CMK (cell line): ENCODE measurements around the gene CLCN3.
"Not testable (repeated sequence)": the region's sequence is repeated elsewhere in the genome, so short reads cannot be mapped to it uniquely, and the experiment has no call there.

Source experiments
- DNase-seq: peaks from one replicate; pipeline ENCODE4 v3.0.0-alpha.2; 2010; ENCODE audit warnings: low read depth

CLCN3 gene

GRCh38 chr4:169618286-169618685 lies 2.1 kb upstream of the CLCN3 start:
- no peak for DNase-seq

GRCh38 chr4:169618986-169619385 lies 1.4 kb upstream of the CLCN3 start:
- DNase-seq = no peak

GRCh38 chr4:169619518-169619957 lies 840 bp upstream of the CLCN3 start:
- DNase-seq = no peak

GRCh38 chr4:169620880-169621248 lies 486 bp downstream of the CLCN3 start:
- no peak for DNase-seq

- DNase-seq = peak; percentile 54
These were observed 1.5 kb downstream of the CLCN3 start for GRCh38 chr4:169621731-169622492.

- no peak for DNase-seq
These were observed 2.2 kb downstream of the CLCN3 start for GRCh38 chr4:169622566-169622965.

- not testable (repeated sequence) for DNase-seq
These were observed 3.6 kb downstream of the CLCN3 start for GRCh38 chr4:169624012-169624411.

GRCh38 chr4:169625886-169626285 lies 5.5 kb downstream of the CLCN3 start:
- DNase-seq = no peak

- peak; percentile 47 for DNase-seq
These were observed 6.2 kb downstream of the CLCN3 start for GRCh38 chr4:169626331-169627282.

- DNase-seq = no peak
These were observed 6.9 kb downstream of the CLCN3 start for GRCh38 chr4:169627307-169627706.

- no peak for DNase-seq
These were observed 8.2 kb downstream of the CLCN3 start for GRCh38 chr4:169628579-169628978.

- no peak for DNase-seq
These were observed 9.7 kb downstream of the CLCN3 start for GRCh38 chr4:169630069-169630468.

- DNase-seq = no peak
These were observed 12.5 kb downstream of the CLCN3 start for GRCh38 chr4:169632896-169633295.

- no peak for DNase-seq
These were observed 14.6 kb downstream of the CLCN3 start for GRCh38 chr4:169634975-169635374.

GRCh38 chr4:169640261-169640870 lies 20.0 kb downstream of the CLCN3 start:
- DNase-seq = no peak

- no peak for DNase-seq
These were observed 24.4 kb downstream of the CLCN3 start for GRCh38 chr4:169644802-169645201.

GRCh38 chr4:169645627-169646026 lies 25.2 kb downstream of the CLCN3 start:
- no peak for DNase-seq

- DNase-seq = no peak
These were observed 29.3 kb downstream of the CLCN3 start for GRCh38 chr4:169649545-169650226.

- no peak for DNase-seq
These were observed 30.0 kb downstream of the CLCN3 start for GRCh38 chr4:169650227-169650936.

- DNase-seq = no peak
These were observed 32.2 kb downstream of the CLCN3 start for GRCh38 chr4:169652535-169652934.

- no peak for DNase-seq
These were observed 35.0 kb downstream of the CLCN3 start for GRCh38 chr4:169655401-169655800.
